Uterus (tissue), 2 donors: ENCODE data around the gene CEP112.

ENCODE experiments used
- POLR2A ChIP-seq, 2 donors: fragments of 450-650 bp; IDR thresholded peaks; one replicate each; pipeline ENCODE4 v1.6.1; 2016; ENCODE audit warnings: antibody characterized with exemption in 2 of 2, mild to moderate bottlenecking in 1 of 2, moderate library complexity in 1 of 2
- TF ChIP-seq, protein P1 (sequence below), 4 experiments: fragments of 200-600 bp in 2 of 4; fragments of 450-650 bp in 2 of 4; sonication (generic) in 2 of 4; IDR thresholded peaks; one replicate each; pipeline ENCODE4 v1.5.1; 2016 to 2019; ENCODE audit warnings: antibody characterized with exemption in 4 of 4, mild to moderate bottlenecking in 2 of 4, moderate library complexity in 1 of 4

- TF ChIP-seq, protein P1, sequence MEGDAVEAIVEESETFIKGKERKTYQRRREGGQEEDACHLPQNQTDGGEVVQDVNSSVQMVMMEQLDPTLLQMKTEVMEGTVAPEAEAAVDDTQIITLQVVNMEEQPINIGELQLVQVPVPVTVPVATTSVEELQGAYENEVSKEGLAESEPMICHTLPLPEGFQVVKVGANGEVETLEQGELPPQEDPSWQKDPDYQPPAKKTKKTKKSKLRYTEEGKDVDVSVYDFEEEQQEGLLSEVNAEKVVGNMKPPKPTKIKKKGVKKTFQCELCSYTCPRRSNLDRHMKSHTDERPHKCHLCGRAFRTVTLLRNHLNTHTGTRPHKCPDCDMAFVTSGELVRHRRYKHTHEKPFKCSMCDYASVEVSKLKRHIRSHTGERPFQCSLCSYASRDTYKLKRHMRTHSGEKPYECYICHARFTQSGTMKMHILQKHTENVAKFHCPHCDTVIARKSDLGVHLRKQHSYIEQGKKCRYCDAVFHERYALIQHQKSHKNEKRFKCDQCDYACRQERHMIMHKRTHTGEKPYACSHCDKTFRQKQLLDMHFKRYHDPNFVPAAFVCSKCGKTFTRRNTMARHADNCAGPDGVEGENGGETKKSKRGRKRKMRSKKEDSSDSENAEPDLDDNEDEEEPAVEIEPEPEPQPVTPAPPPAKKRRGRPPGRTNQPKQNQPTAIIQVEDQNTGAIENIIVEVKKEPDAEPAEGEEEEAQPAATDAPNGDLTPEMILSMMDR (IDR thresholded peaks at IDR 0.05), result no peak
- TF ChIP-seq POLR2A (IDR thresholded peaks at IDR 0.05), result no peak
Observed at GRCh38 chr17:66229783-66230538, 38.0 kb upstream of the CEP112 start.
